BLaER1 treated with 17β-estradiol and CSF1 and Interleukin-3, amounts not matched to agents 10 nM and 100 nM (cell line): ENCODE data around the gene RNF215.
A peak's percentile ranks its signal among the peaks of the same experiment; 100 is the strongest.

Source experiments
- H3K27ac ChIP-seq, 11 experiments: shearing (Covaris generic); formaldehyde crosslinking; 2 replicates each; pipeline ENCODE4 v1.8.1; 2022
- H3K27me3 ChIP-seq, 11 experiments: shearing (Covaris generic); formaldehyde crosslinking; 2 replicates each; pipeline ENCODE4 v1.8.1; 2022
- H3K36me3 ChIP-seq, 11 experiments: shearing (Covaris generic); formaldehyde crosslinking; 2 replicates each; pipeline ENCODE4 v1.8.1; 2022
- H3K4me1 ChIP-seq, 10 experiments: shearing (Covaris generic); formaldehyde crosslinking; 2 replicates each; pipeline ENCODE4 v1.8.1; 2022
- H3K4me2 ChIP-seq, 11 experiments: shearing (Covaris generic); formaldehyde crosslinking; 2 replicates each; pipeline ENCODE4 v1.8.1; 2022
- H3K4me3 ChIP-seq, 10 experiments: shearing (Covaris generic); formaldehyde crosslinking; 2 replicates each; pipeline ENCODE4 v1.8.1; 2022
- H3K9ac ChIP-seq, 11 experiments: shearing (Covaris generic); formaldehyde crosslinking; 2 replicates each; pipeline ENCODE4 v1.8.1; 2022
- H3K9me3 ChIP-seq, 11 experiments: shearing (Covaris generic); formaldehyde crosslinking; replicated peaks in 1 of 11; 2 replicates each; pipeline ENCODE4 v1.8.1; 2022
- H4K20me1 ChIP-seq, 11 experiments: shearing (Covaris generic); formaldehyde crosslinking; 2 replicates each; pipeline ENCODE4 v1.8.1; 2022
- Cebpa-rat ChIP-seq, 11 experiments: shearing (Covaris generic); IDR thresholded peaks; 2 replicates each; pipeline ENCODE4 v1.8.1; 2022

The RNF215 gene

GRCh38 chr22:30430933-30431332 lies 43.7 kb upstream of the RNF215 start:
- H3K27me3 ChIP-seq: no peaks in the 10 kb centered on the region
- no peak overlapping the region for H3K27ac ChIP-seq
- no peak overlapping the region for H3K9ac ChIP-seq
- TF ChIP-seq Cebpa-rat (IDR thresholded peaks at IDR 0.05): no peak
- H3K4me2 ChIP-seq: no peak overlapping the region
- peaks cover 21 to 35% (median 28%) of the 10 kb centered on the region in 10 experiments for H3K4me1 ChIP-seq
- no peak overlapping the region for H3K4me3 ChIP-seq
- H3K9me3 ChIP-seq: peaks cover 3 to 12% (median 8%) of the 10 kb centered on the region in 11 experiments; a peak in 17 of 22 replicates
- peaks cover 24 to 42% (median 30%) of the 10 kb centered on the region in 11 experiments; a peak in 21 of 22 replicates for H3K36me3 ChIP-seq
- H4K20me1 ChIP-seq: peaks cover 0 to 53% (median 25%) of the 10 kb centered on the region in 11 experiments; a peak in 17 of 22 replicates

GRCh38 chr22:30429887-30430286 lies 42.7 kb upstream of the RNF215 start:
- TF ChIP-seq Cebpa-rat (IDR thresholded peaks at IDR 0.05): no peak
- H3K4me2 ChIP-seq: no peak overlapping the region
- H3K9ac ChIP-seq: no peak overlapping the region
- no peak overlapping the region for H3K27ac ChIP-seq
- H3K9me3 ChIP-seq: peaks cover 0 to 2% (median 0%) of the 10 kb centered on the region in 11 experiments; a peak in 5 of 22 replicates
- H3K4me3 ChIP-seq: no peak overlapping the region
- peaks cover 0 to 53% (median 25%) of the 10 kb centered on the region in 11 experiments; a peak in 17 of 22 replicates for H4K20me1 ChIP-seq
- H3K4me1 ChIP-seq: peaks cover 16 to 30% (median 23%) of the 10 kb centered on the region in 10 experiments
- H3K36me3 ChIP-seq: peaks cover 24 to 42% (median 30%) of the 10 kb centered on the region in 11 experiments; a peak in 21 of 22 replicates
- H3K27me3 ChIP-seq: no peaks in the 10 kb centered on the region

- no peak overlapping the region for H3K27ac ChIP-seq
- TF ChIP-seq Cebpa-rat (IDR thresholded peaks at IDR 0.05): no peak
- H3K9me3 ChIP-seq: no peaks in the 10 kb centered on the region
- peak overlapping the region in 1 of 11 experiments; percentile 18; a peak in 1 of 22 replicates for H3K9ac ChIP-seq
- peak overlapping the region in 1 of 11 experiments; percentile 89; a peak in 2 of 22 replicates for H3K4me2 ChIP-seq
- H3K36me3 ChIP-seq: peaks cover 24 to 41% (median 30%) of the 10 kb centered on the region in 11 experiments; a peak in 21 of 22 replicates
- peaks cover 26 to 37% (median 34%) of the 10 kb centered on the region in 10 experiments for H3K4me1 ChIP-seq
- no peak overlapping the region for H3K4me3 ChIP-seq
- no peaks in the 10 kb centered on the region for H3K27me3 ChIP-seq
- H4K20me1 ChIP-seq: peaks cover 0 to 53% (median 25%) of the 10 kb centered on the region in 11 experiments; a peak in 17 of 22 replicates
Measured at GRCh38 chr22:30427871-30428270, 40.7 kb upstream of the RNF215 start.

GRCh38 chr22:30426388-30427353 lies 39.5 kb upstream of the RNF215 start:
- TF ChIP-seq Cebpa-rat (IDR thresholded peaks at IDR 0.05): no peak
- H3K27ac ChIP-seq: peak overlapping the region; percentile 69 to 97 (median 87); a peak in 20 of 22 replicates
- peaks cover 24 to 37% (median 30%) of the 10 kb centered on the region in 11 experiments; a peak in 21 of 22 replicates for H3K36me3 ChIP-seq
- peaks cover 0 to 51% (median 25%) of the 10 kb centered on the region in 11 experiments; a peak in 17 of 22 replicates for H4K20me1 ChIP-seq
- H3K4me2 ChIP-seq: peak overlapping the region; percentile 73 to 100 (median 86)
- peaks cover 38 to 49% (median 46%) of the 10 kb centered on the region in 10 experiments for H3K4me1 ChIP-seq
- peak overlapping the region; percentile 73 to 95 (median 84) for H3K4me3 ChIP-seq
- H3K9ac ChIP-seq: peak overlapping the region; percentile 85 to 92 (median 90)
- no peaks in the 10 kb centered on the region for H3K27me3 ChIP-seq
- H3K9me3 ChIP-seq: no peaks in the 10 kb centered on the region

GRCh38 chr22:30425616-30426387 lies 38.6 kb upstream of the RNF215 start, which contains the start of gene MTFP1:
Gene MTFP1, plus strand, starts transcription at chr22:30425768. Its CDS starts 112 bp downstream, at chr22:30425880.
- Histone ChIP-seq H3K4me2 (peak within 1 kb of the TSS; percentile 73 to 100 (median 86)), H3K27me3 (no peaks in the 10 kb centered on the region), H3K4me3 (peak within 1 kb of the TSS; percentile 73 to 95 (median 84)), H3K27ac (peak within 1 kb of the TSS; percentile 69 to 97 (median 90)), H4K20me1 (peaks cover 0 to 42% (median 25%) of the 10 kb centered on the region in 11 experiments; a peak in 17 of 22 replicates), H3K36me3 (peaks cover 24 to 37% (median 30%) of the 10 kb centered on the region in 11 experiments; a peak in 21 of 22 replicates), H3K9me3 (no peaks in the 10 kb centered on the region), H3K4me1 (peaks cover 45 to 57% (median 54%) of the 10 kb centered on the region in 10 experiments), H3K9ac (peak within 1 kb of the TSS; percentile 85 to 92 (median 90))
- no peak for TF ChIP-seq Cebpa-rat (IDR thresholded peaks at IDR 0.05)

GRCh38 chr22:30425327-30425615 lies 38.1 kb upstream of the RNF215 start:
- peaks cover 0 to 38% (median 25%) of the 10 kb centered on the region in 11 experiments; a peak in 17 of 22 replicates for H4K20me1 ChIP-seq
- TF ChIP-seq Cebpa-rat (IDR thresholded peaks at IDR 0.05): no peak
- H3K9ac ChIP-seq: peak overlapping the region; percentile 85 to 92 (median 90)
- peak overlapping the region; percentile 73 to 100 (median 86) for H3K4me2 ChIP-seq
- peak overlapping the region; percentile 69 to 97 (median 87); a peak in 21 of 22 replicates for H3K27ac ChIP-seq
- peaks cover 24 to 40% (median 32%) of the 10 kb centered on the region in 11 experiments; a peak in 21 of 22 replicates for H3K36me3 ChIP-seq
- H3K4me1 ChIP-seq: peaks cover 45 to 62% (median 59%) of the 10 kb centered on the region in 10 experiments
- peak overlapping the region; percentile 73 to 95 (median 84) for H3K4me3 ChIP-seq
- no peaks in the 10 kb centered on the region for H3K27me3 ChIP-seq
- H3K9me3 ChIP-seq: no peaks in the 10 kb centered on the region

- no peaks in the 10 kb centered on the region for H3K9me3 ChIP-seq
Measured at GRCh38 chr22:30424534-30425326, 37.5 kb upstream of the RNF215 start.

More at GRCh38 chr22:30424534-30425326, 37.5 kb upstream of the RNF215 start:
- peaks cover 24 to 37% (median 30%) of the 10 kb centered on the region in 11 experiments; a peak in 21 of 22 replicates for H3K36me3 ChIP-seq
- no peak for TF ChIP-seq Cebpa-rat (IDR thresholded peaks at IDR 0.05)
- H3K9ac ChIP-seq: peak overlapping the region; percentile 85 to 92 (median 90)
- no peaks in the 10 kb centered on the region for H3K27me3 ChIP-seq
- H3K4me2 ChIP-seq: peak overlapping the region; percentile 73 to 100 (median 86)
- peak overlapping the region; percentile 73 to 95 (median 84) for H3K4me3 ChIP-seq
- H4K20me1 ChIP-seq: peaks cover 0 to 32% (median 25%) of the 10 kb centered on the region in 11 experiments; a peak in 17 of 22 replicates
- H3K27ac ChIP-seq: peak overlapping the region; percentile 69 to 97 (median 90); a peak in 20 of 22 replicates
- H3K4me1 ChIP-seq: peaks cover 45 to 68% (median 59%) of the 10 kb centered on the region in 10 experiments
